GM12878 (cell line): ENCODE results near the gene LDB2. TPM values are rescaled to one million over a fixed set of nuclear protein-coding genes. Genes with fewer than 3 reads are reported as not detected.

Experiments used
- ATAC-seq: fragments of 200-7000 bp; cut with Tn5 transposase; 3 replicates; pipeline ENCODE4 v1.9.1; 2020; ENCODE audit warnings: mild to moderate bottlenecking, moderate library complexity
- BruUV-seq: library from RNA; stranded (reverse); fragments of 400-500 nt; replicated peaks from 2 replicates; lab custom pipeline; 2021; lab: Mats Ljungman, UMichigan
- CTCF ChIA-PET: fragments of 300-600 bp; sonication (Branson Sonifier 250); formaldehyde crosslinking; extraction: SDS; loops from one replicate; lab custom pipeline; 2021; ENCODE audit warnings: inconsistent platforms; lab: Yijun Ruan, JAX
- POLR2A ChIA-PET: fragments of 350-600 bp; formaldehyde crosslinking; extraction: SDS; loops from one replicate; lab custom pipeline; 2021; ENCODE audit warnings: inconsistent platforms; lab: Charles Lee
- RAD21 ChIA-PET: fragments of 300-600 bp; sonication (Branson Sonifier 250); formaldehyde crosslinking; loops from one replicate; lab custom pipeline; 2023; ENCODE audit warnings: antibody characterized with exemption; ENCODE audit not compliant: unreplicated experiment; lab: Charles Lee
- SMC1A ChIA-PET: fragments of 300-600 bp; sonication (Branson Sonifier 250); formaldehyde crosslinking; loops from one replicate; lab custom pipeline; 2023; ENCODE audit not compliant: unreplicated experiment, uncharacterized antibody; lab: Charles Lee
- DNase-seq: peaks from one replicate; pipeline ENCODE4 v3.0.0-alpha.2; 2011; ENCODE audit warnings: low read depth, low spot score
- FAIRE-seq: peaks from 3 replicates; lab custom pipeline; 2011; peaks lifted over from hg19 to GRCh38; lab: Jason Lieb, UNC
- H2AFZ ChIP-seq: 2 replicates; pipeline ENCODE4 v1.6.0; 2011; ENCODE audit warnings: low read depth, low read length, control low read depth; ENCODE audit not compliant: control insufficient read depth
- H3K27ac ChIP-seq: 2 replicates; pipeline ENCODE4 v1.5.1; 2011; ENCODE audit warnings: control low read depth; ENCODE audit not compliant: control insufficient read depth, insufficient read depth
- H3K27me3 ChIP-seq, 2 experiments: replicated peaks in 1 of 2; 2 replicates each; pipeline versions ENCODE4 v1.6.0 to v1.6.1; 2011; ENCODE audit warnings: low read length in 1 of 2; ENCODE audit not compliant: control insufficient read depth in 2 of 2, insufficient read depth in 2 of 2
- H3K36me3 ChIP-seq, 2 experiments: 2 replicates each; pipeline ENCODE4 v1.5.1; 2011; ENCODE audit warnings: low read length in 1 of 2; ENCODE audit not compliant: control insufficient read depth in 2 of 2, insufficient read depth in 2 of 2
- H3K4me1 ChIP-seq: 2 replicates; pipeline ENCODE4 v1.6.1; 2011; ENCODE audit warnings: mild to moderate bottlenecking, low read length, moderate library complexity, mixed read lengths; ENCODE audit not compliant: control insufficient read depth, insufficient read depth
- H3K4me2 ChIP-seq: 2 replicates; pipeline ENCODE4 v1.6.0; 2011; ENCODE audit warnings: control low read depth; ENCODE audit not compliant: control insufficient read depth, insufficient read depth
- H3K4me3 ChIP-seq: fragments of 200-600 bp; sonication (generic); 2 replicates; pipeline ENCODE4 v1.5.1; 2016
- H3K79me2 ChIP-seq: 2 replicates; pipeline ENCODE4 v1.6.0; 2011; ENCODE audit warnings: low read length; ENCODE audit not compliant: control insufficient read depth, insufficient read depth
- H3K9ac ChIP-seq: 2 replicates; pipeline ENCODE4 v1.8.0; 2011; ENCODE audit warnings: low read length, control low read depth, mixed read lengths; ENCODE audit not compliant: control insufficient read depth, insufficient read depth
- H3K9me3 ChIP-seq: replicated peaks from 3 replicates; pipeline ENCODE4 v1.5.1; 2011; ENCODE audit warnings: mild to moderate bottlenecking, low read length; ENCODE audit not compliant: control insufficient read depth, insufficient read depth
- H4K20me1 ChIP-seq: 2 replicates; pipeline ENCODE4 v1.6.0; 2011; ENCODE audit not compliant: control insufficient read depth, insufficient read depth
- BMI1 ChIP-seq: fragments of 450-650 bp; IDR thresholded peaks from 2 replicates; pipeline ENCODE4 v1.6.1; 2016; ENCODE audit warnings: mild to moderate bottlenecking, moderate library complexity, borderline replicate concordance
- BRCA1 ChIP-seq: IDR thresholded peaks from 2 replicates; pipeline ENCODE4 v1.6.1; 2011; ENCODE audit warnings: low read depth, low read length, improper control_type of control experiment
- ELK1 ChIP-seq: IDR thresholded peaks from 2 replicates; pipeline ENCODE4 v1.6.1; 2012; ENCODE audit warnings: low read depth, low read length, improper control_type of control experiment
- EZH2 ChIP-seq: IDR thresholded peaks from 2 replicates; pipeline ENCODE4 v1.6.1; 2012; ENCODE audit warnings: low read depth, mild to moderate bottlenecking, control low read depth, inconsistent platforms, low read length, borderline replicate concordance; ENCODE audit not compliant: control insufficient read depth
- KAT2A ChIP-seq: conservative IDR thresholded peaks from 2 replicates; pipeline ENCODE4 v1.6.1; 2011; ENCODE audit warnings: low read depth, low read length; ENCODE audit not compliant: control insufficient read depth
- KLF5 ChIP-seq: fragments of 450-650 bp; IDR thresholded peaks from 2 replicates; pipeline ENCODE4 v1.6.1; 2014; ENCODE audit warnings: mild to moderate bottlenecking; ENCODE audit not compliant: partially characterized antibody
- MLLT1 ChIP-seq: fragments of 450-650 bp; IDR thresholded peaks from 2 replicates; pipeline ENCODE4 v1.6.1; 2016; ENCODE audit warnings: mild to moderate bottlenecking
- NFXL1 ChIP-seq: fragments of 450-650 bp; IDR thresholded peaks from 2 replicates; pipeline ENCODE4 v1.6.1; 2017; ENCODE audit warnings: antibody characterized with exemption, mild to moderate bottlenecking, borderline replicate concordance
- PAX8 ChIP-seq: fragments of 450-650 bp; IDR thresholded peaks from 2 replicates; pipeline ENCODE4 v1.6.1; 2017; ENCODE audit warnings: mild to moderate bottlenecking, moderate library complexity
- RAD51 ChIP-seq: fragments of 450-650 bp; IDR thresholded peaks from 2 replicates; pipeline ENCODE4 v1.6.1; 2016; ENCODE audit warnings: moderate library complexity, mild to moderate bottlenecking, inconsistent platforms
- SKIL ChIP-seq: fragments of 450-650 bp; IDR thresholded peaks from 2 replicates; pipeline ENCODE4 v1.6.1; 2017; ENCODE audit warnings: mild to moderate bottlenecking, low read depth, inconsistent platforms; ENCODE audit not compliant: poor library complexity, severe bottlenecking
- YY1 ChIP-seq: IDR thresholded peaks from 2 replicates; pipeline ENCODE4 v1.6.1; 2011; ENCODE audit warnings: low read depth, mild to moderate bottlenecking, low read length
- ZNF687 ChIP-seq: fragments of 450-650 bp; IDR thresholded peaks from 2 replicates; pipeline ENCODE4 v1.6.1; 2017; ENCODE audit warnings: mild to moderate bottlenecking, moderate library complexity
- WGBS: methylation state at CpG from one replicate; pipeline ENCODE4 v1.1.6; 2016; ENCODE audit warnings: low lambda C conversion rate; ENCODE audit not compliant: insufficient replicate concordance, insufficient coverage; ENCODE audit errors: missing lambda C conversion rate; 5-methylcytosine and 5-hydroxymethylcytosine counted together
- in situ Hi-C: fragments of 300-500 bp; cut with MboI; formaldehyde crosslinking; loops from 9 replicates; pipeline ENCODE4 v1.14.3; 2018; ENCODE audit warnings: mixed read lengths
- intact Hi-C: fragments of 100-400 bp; cut with micrococcal nuclease; formaldehyde crosslinking; loops from one replicate; pipeline ENCODE4 v1.14.2; 2022; ENCODE audit not compliant: unreplicated experiment
- polyA plus RNA-seq, 11 experiments: library from polyadenylated mRNA; depleted of rRNA in 4 of 11; unstranded in 6 of 11; stranded (reverse) in 5 of 11; fragments of >200 nt; fragmentation: Nextera tagmentation in 4 of 11; fragmentation: Illumina TruSeq in 1 of 11; extraction: Ambion mirVana in 4 of 11; extraction: Trizol in 1 of 11; gene quantifications; 1 replicate in 1 of 11; 2 replicates in 10 of 11; pipeline versions ENCODE4 v1.2.1 to v1.2.3, GENCODE V29; 2011 to 2016; ENCODE audit warnings: inconsistent platforms in 2 of 11, missing spikeins in 2 of 11, low read depth in 1 of 11
- total RNA-seq, 4 experiments: library from RNA; depleted of rRNA in 3 of 4; stranded (reverse); fragments of >200 nt in 3 of 4; fragmentation: Illumina TruSeq in 1 of 4; extraction: Trizol in 1 of 4; gene quantifications; 2 replicates each; pipeline versions ENCODE4 v1.2.1 to v1.2.3, GENCODE V29; 2013 to 2021

The LDB2 gene
- total and polyA plus RNA-seq, 10 of the 15 experiments (the other 5 are each of a cell fraction or from before 2014, with no cell fraction given): 0.15 TPM; not detected in 9

- intact Hi-C loops: loop anchor here (10.0 kb wide), 1 partner anchor 212 kb away; no protein-coding TSS in a partner anchor
- ChIA-PET RAD21 (no interaction called here), SMC1A (no interaction called here), POLR2A (no interaction called here)
- Histone ChIP-seq H3K4me2 (no peak overlapping the region), H3K4me1 (no peaks in the 10 kb centered on the region), H3K27me3 (no peaks in the 10 kb centered on the region), H3K9ac (no peak overlapping the region), H2AFZ (no peak overlapping the region), H3K4me3 (no peak overlapping the region), H4K20me1 (no peaks in the 10 kb centered on the region), H3K9me3 (no peaks in the 10 kb centered on the region), H3K79me2 (no peaks in the 10 kb centered on the region)
- WGBS: 16% methylated on average over 5 of the region's 5 CpGs
- no TSS peak for BruUV-seq
- FAIRE-seq (no peak), ATAC-seq (no peak), DNase-seq (no peak)
- no peak for TF ChIP-seq BMI1
- no peak for TF ChIP-seq EZH2
- TF ChIP-seq KLF5: no peak
- TF ChIP-seq MLLT1: no peak
- TF ChIP-seq SKIL: no peak
- no peak for TF ChIP-seq ELK1
- TF ChIP-seq PAX8: no peak
- no peak for TF ChIP-seq NFXL1
- TF ChIP-seq KAT2A: no peak
- TF ChIP-seq YY1: no peak
- TF ChIP-seq ZNF687: no peak
- no peak for TF ChIP-seq RAD51
- no peak for TF ChIP-seq BRCA1
- TF ChIP-seq, all 136 proteins: peak for 0
- Histone ChIP-seq H3K36me3 (no peaks in the 10 kb centered on the region), H3K27ac (no peak overlapping the region)
- in situ Hi-C loops: loop anchor here (10.0 kb wide), 1 partner anchor 412 kb away; no protein-coding TSS in a partner anchor
- CTCF ChIA-PET: interaction anchor here (0.7 kb wide), 1 partner anchor 13 kb away, joined by 3 read pairs; no protein-coding TSS in a partner anchor
Measured at GRCh38 chr4:16912896-16913295, 14.5 kb upstream of the LDB2 start.
